Lower leg skin (tissue), 4 donors: ENCODE data around the gene CD177. TPM values are rescaled to one million over a fixed set of nuclear protein-coding genes. Genes with fewer than 3 reads are reported as not detected.
"Not testable (repeated sequence)": the region's sequence is repeated elsewhere in the genome, so short reads cannot be mapped to it uniquely, and the experiment has no call there.

Experiments
- DNase-seq, 2 donors: peaks; one replicate each; pipeline ENCODE4 v3.0.0-alpha.2; 2019; ENCODE audit warnings: low spot score in 2 of 2
- H3K4me3 ChIP-seq: fragments of 200-600 bp; sonication (generic); 2 replicates; pipeline ENCODE4 v1.5.1; 2017; ENCODE audit warnings: mild to moderate bottlenecking, low read depth; ENCODE audit not compliant: poor library complexity, severe bottlenecking
- POLR2A ChIP-seq, 2 donors: fragments of 450-650 bp; IDR thresholded peaks; one replicate each; pipeline ENCODE4 v1.6.1; 2016 to 2017; ENCODE audit warnings: antibody characterized with exemption in 2 of 2, mild to moderate bottlenecking in 1 of 2, moderate library complexity in 1 of 2
- WGBS, 2 donors: methylation state at CpG; one replicate each; pipeline ENCODE4 v1.1.5; 2018; 5-methylcytosine and 5-hydroxymethylcytosine counted together
- intact Hi-C: fragments of 100-400 bp; cut with DNase I; formaldehyde crosslinking; loops from one replicate; pipeline ENCODE4 v1.15.0; 2023; ENCODE audit warnings: low total_unique reads
- total RNA-seq, 4 donors: library from RNA; depleted of rRNA; stranded (reverse); fragments of >200 nt; gene quantifications; one replicate each; pipeline ENCODE4 v1.1.0, GENCODE V29; 2016
- TF ChIP-seq, protein P1 (sequence below), 3 donors: fragments of 450-650 bp; IDR thresholded peaks; one replicate each; pipeline ENCODE4 v1.5.1; 2016; ENCODE audit warnings: antibody characterized with exemption in 3 of 3, mild to moderate bottlenecking in 3 of 3, moderate library complexity in 2 of 3

CD177 gene
- total RNA-seq, 4 donors from 2014 or later: 0.34 to 0.94 (median 0.63) TPM; not detected in 1

DNA sequence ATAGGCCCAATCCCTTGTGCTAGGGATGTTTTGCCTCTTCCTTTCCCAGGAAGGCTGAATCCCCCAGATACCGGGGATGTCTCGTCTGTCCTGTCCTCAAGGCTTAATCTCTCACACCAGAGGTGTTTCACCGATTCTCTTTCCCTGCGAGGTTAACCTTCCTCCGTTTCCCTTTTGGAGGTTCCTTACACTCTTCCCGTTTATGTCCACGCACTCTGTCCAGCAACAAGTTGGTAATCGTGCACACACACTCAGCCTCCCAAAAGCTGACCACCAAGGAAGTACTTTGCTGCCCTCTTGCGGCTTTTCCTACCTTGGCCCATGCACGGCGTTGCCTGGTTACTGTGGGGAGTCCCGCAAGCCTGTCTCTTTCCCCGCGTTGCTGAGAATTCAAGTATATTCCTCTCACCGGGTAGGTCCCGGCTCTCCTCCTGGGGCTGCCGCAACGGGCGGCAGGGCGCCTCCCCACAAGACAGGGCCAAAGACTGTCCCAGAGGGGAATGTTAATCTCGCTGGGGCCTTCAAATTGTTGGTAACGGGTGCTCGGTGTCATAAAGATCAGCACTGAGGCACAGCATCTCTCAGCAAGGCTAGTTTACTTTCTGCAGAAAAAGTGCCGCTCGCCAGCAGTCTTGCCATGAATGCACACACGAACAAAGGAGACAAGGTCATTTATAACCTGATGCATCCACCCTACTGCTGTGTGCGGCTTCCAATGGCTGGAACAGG, 36.7 kb upstream of the CD177 start:
- intact Hi-C loops: no loop called here
- no peak overlapping the region for H3K4me3 ChIP-seq
- TF ChIP-seq, protein P1, sequence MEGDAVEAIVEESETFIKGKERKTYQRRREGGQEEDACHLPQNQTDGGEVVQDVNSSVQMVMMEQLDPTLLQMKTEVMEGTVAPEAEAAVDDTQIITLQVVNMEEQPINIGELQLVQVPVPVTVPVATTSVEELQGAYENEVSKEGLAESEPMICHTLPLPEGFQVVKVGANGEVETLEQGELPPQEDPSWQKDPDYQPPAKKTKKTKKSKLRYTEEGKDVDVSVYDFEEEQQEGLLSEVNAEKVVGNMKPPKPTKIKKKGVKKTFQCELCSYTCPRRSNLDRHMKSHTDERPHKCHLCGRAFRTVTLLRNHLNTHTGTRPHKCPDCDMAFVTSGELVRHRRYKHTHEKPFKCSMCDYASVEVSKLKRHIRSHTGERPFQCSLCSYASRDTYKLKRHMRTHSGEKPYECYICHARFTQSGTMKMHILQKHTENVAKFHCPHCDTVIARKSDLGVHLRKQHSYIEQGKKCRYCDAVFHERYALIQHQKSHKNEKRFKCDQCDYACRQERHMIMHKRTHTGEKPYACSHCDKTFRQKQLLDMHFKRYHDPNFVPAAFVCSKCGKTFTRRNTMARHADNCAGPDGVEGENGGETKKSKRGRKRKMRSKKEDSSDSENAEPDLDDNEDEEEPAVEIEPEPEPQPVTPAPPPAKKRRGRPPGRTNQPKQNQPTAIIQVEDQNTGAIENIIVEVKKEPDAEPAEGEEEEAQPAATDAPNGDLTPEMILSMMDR (IDR thresholded peaks at IDR 0.05): no peak
- TF ChIP-seq POLR2A (IDR thresholded peaks at IDR 0.05): no peak
- 87 to 91% methylated on average over 27 of the region's 27 CpGs for WGBS, 2 donors
- DNase-seq: no peak

DNA sequence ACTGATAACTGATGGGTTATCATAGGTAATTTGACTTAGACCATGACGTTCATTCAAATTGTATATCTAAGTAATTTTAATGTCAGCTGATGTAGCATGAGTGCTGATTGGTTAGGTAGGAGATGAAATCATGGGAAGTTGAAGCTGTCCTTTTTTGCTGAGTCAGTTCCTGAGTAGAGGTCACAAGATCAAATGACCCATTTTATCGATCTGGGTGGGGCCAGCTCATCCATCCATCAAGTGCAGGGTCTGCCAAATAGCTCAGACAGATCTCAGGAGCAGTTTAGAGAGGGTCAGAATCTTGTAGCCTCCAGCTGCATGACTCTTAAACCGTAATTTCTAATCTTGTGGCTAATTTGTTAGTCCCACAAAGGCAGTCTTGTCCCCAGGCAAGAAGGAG, 35.3 kb upstream of the CD177 start:
- 34 to 40% methylated on average over 3 of the region's 3 CpGs for WGBS, 2 donors
- H3K4me3 ChIP-seq: no peak overlapping the region
- DNase-seq: no peak
- intact Hi-C loops: no loop called here
- TF ChIP-seq POLR2A (IDR thresholded peaks at IDR 0.05): no peak
- TF ChIP-seq, protein P1 (IDR thresholded peaks at IDR 0.05): no peak

GRCh38 chr19:43318796-43319314, 34.6 kb upstream of the CD177 start:
- WGBS, 2 donors: 51 to 57% methylated on average over 4 of the region's 4 CpGs
- no peak for DNase-seq
- H3K4me3 ChIP-seq: no peak overlapping the region
- intact Hi-C loops: no loop called here
- no peak for TF ChIP-seq POLR2A (IDR thresholded peaks at IDR 0.05)

GRCh38 chr19:43320546-43320945, 32.9 kb upstream of the CD177 start:
- WGBS, 2 donors: 54 to 60% methylated on average over 2 of the region's 2 CpGs
- intact Hi-C loops: no loop called here

DNA sequence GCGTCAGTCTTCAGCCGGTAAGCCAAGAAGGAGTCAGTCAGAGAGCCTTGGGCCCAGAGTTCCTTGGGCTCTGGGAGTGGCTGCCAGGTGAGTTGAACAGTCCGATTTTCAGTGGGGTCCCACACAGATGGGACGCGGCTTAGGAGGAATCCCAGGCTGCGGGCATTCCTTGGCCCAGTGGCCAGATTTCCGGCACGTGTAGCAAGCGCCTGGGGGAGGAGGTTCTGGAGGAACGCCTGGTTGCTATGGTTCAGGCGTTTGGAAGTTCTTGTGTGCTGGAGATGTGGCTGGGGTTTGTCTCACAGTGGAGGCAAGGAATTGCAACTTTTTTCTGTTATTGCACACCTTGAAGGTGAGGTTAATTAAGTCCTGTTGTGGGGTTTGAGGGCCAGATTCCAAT, 26.7 kb upstream of the CD177 start:
- peak in 1 of 2 donors; percentile 57 for DNase-seq
- intact Hi-C loops, H3K4me3 ChIP-seq: not testable (repeated sequence)
- WGBS, 2 donors: 80 to 87% methylated on average over 11 of the region's 11 CpGs

More at GRCh38 chr19:43320546-43320945, 32.9 kb upstream of the CD177 start:
- TF ChIP-seq, protein P1 (IDR thresholded peaks at IDR 0.05): no peak
- no peak for TF ChIP-seq POLR2A (IDR thresholded peaks at IDR 0.05)
- H3K4me3 ChIP-seq: no peak overlapping the region
- no peak for DNase-seq

DNA sequence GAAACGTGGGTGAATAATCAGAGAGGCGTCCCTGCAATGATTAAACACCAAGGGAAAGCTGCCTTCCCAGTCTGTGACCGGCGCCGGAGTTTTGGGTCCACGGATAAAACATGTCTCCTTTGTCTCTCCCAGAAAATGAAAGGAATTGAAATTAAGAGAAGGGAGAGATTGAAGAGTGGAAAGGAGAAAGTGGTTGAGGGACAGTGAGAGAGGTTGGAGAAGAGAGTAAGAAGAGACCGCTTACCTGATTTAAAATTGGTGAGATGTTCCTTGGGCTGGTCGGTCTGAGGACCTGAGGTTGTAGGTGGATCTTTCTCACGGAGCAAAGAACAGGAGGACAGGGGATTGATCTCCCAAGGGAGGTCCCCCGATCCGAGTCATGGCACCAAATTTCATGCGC, 24.9 kb upstream of the CD177 start:
- 88 to 89% methylated on average over 10 to 11 of the region's 12 CpGs for WGBS, 2 donors
- intact Hi-C loops, H3K4me3 ChIP-seq: not testable (repeated sequence)
- DNase-seq: peak in 1 of 2 donors; percentile 29

GRCh38 chr19:43329049-43329448, 24.4 kb upstream of the CD177 start:
- WGBS, 2 donors: 80 to 81% methylated on average over 4 of the region's 4 CpGs
- H3K4me3 ChIP-seq, intact Hi-C loops: not testable (repeated sequence)
- DNase-seq: peak in 1 of 2 donors; percentile 8

- 83 to 88% methylated on average over 2 of the region's 2 CpGs for WGBS, 2 donors
- no peak overlapping the region for H3K4me3 ChIP-seq
- intact Hi-C loops: no loop called here
- TF ChIP-seq POLR2A (IDR thresholded peaks at IDR 0.05): no peak
- TF ChIP-seq, protein P1 (IDR thresholded peaks at IDR 0.05): no peak
- peak in 1 of 2 donors; percentile 6 for DNase-seq
These were observed 23.5 kb upstream of the CD177 start for GRCh38 chr19:43329989-43330388.
